Tracheal epithelial cell (primary cell): ENCODE results near the gene GGPS1. TPM values are rescaled to one million over a fixed set of nuclear protein-coding genes. Genes with fewer than 3 reads are reported as not detected.

Experiments
- total RNA-seq: library from RNA; depleted of rRNA; stranded (reverse); fragments of >200 nt; gene quantifications from 2 replicates; pipeline ENCODE4 v1.2.1, GENCODE V29; 2014

The GGPS1 gene
- 19.8 and 33.2 TPM in 2 replicates for total RNA-seq

DNA sequence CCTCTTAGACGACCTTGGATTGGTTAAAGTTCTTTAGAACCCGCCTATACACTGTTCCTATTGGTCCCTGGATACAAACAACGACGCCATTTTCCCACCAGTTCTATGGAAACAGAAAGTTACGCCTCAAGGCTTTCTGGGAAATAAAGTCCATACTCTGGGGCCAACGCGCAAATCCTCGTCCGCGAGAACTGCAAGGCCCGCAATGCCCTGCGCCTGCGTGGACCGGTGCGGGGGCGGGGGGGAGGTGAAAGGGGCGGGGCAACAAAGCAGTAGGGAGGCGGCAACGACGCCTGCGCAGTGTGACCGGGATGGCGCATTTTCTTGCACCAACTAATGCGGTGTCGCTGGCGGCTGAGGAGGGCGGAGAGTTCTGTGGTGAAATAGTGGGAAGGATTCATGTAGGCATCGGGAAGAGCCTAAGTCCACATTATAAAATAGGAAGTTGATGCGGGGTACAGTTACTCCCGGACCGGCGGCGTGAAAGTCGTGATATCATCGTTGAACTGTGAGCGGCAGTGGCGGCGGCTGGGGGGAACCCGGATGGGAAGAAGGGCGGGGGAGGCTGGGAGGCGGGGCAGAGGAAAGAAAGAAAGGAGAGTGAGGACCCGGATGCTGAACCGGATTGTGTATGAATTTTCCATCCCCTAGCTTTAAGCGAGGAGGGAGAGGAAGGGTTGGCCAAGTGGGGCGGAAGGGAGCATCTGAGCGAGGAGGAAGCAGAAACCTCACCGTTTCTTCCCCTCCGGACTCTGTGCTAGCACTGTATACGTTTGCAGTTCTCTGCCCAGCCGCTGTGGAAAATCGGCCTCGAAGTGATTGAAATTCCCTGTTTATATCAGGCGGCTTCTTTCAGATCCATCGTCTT lies at the start of gene GGPS1:
TSS of gene GGPS1 (plus strand) at position 300 of the 868 bp plus-strand sequence. CDS start 6,695 bp downstream, outside the sequence.

DNA sequence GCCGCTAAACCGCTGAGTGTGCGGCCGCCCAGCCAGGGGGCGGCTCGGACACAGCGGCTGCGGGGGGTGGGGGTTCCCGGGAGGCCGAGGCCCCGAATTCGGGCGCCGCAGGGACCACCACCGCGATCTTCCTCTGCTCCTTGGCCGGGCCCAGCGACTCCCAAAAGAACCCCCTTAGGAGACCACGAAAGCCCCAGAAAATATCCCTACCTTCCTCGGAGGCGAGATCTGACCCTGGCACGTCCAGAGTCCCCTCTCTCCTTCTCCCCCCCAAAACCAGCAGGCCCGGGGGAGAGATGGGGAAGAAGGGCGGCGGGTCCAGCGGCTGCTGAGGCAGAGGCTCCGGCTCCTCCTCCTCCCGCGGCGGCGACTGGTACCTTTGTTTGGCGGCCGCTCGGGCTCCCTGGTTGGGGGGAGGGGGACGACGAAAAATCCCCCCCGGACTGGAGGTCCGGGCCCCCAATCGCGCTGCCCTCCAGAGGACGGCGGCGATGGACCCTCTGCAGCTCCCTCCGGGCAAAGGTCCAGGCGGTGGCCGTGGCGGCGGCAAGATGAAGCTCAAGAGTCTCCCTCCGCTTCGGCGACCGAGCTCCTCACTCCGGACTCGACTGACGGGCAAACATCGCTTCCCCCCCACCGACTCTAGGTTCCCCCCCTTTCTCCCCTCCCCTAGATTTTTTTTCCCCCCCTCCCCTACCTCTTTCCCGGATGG lies 655 bp upstream of the GGPS1 start, which contains the start of gene ARID4B:
TSS of gene ARID4B (minus strand) at position 621 of the 712 bp plus-strand sequence. CDS start 1,260 bp downstream, outside the sequence.

DNA sequence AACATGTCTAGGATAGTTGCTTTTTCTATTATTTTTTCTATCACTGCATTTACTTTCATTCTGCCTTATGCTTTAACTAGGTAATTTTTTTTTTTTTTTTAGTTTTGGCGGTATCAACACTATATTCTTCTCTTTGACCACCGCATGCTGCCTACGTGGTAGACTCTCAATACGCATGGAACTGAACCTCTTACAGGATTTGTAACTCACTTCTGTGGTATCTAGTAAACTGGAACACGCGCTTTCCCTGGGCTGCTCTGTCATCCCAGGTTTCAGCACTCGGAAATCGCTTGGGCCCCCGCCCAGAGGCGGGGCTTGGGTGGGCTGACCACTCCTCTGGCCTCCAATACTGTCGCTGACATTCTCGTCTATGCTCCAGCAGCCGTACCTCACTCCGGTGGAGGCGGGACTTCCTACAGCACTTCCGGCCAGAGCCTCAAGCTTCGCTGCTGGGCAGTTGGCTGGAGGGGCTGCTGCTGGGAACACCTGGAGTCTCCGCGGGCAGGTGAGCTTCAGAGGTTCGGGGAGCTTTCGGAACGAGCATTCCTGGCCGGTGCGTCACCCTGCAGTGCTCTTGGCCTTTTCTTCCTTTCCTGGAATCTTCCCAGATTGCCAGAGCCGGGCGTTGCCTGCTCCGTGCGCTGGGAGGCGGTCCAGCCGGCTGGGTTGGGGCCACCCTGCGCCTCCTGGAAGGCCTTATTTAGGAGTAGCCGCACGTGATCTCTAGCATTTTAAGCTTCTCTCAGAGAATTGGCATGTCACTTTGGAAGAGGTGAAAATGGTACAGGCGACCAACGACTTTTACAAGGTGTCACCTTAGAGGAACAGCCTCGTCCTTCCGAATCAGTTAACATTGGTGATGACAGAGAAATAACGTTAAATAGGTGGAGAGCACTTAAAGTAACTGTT lies 38.9 kb downstream of the GGPS1 start, which contains the start of gene TBCE:
TSS of gene TBCE (plus strand) at position 428 of the 909 bp plus-strand sequence. CDS start 12,623 bp downstream, outside the sequence.

Other genes with a start within 250 kb of the GGPS1 start
- 83.9 and 159 TPM in 2 replicates for gene TOMM20, start 199.7 kb upstream of the GGPS1 start, total RNA-seq
- gene RBM34, start 167.3 kb upstream of the GGPS1 start, total RNA-seq = 74.2 and 83.3 TPM in 2 replicates
- 14.9 and 18.8 TPM in 2 replicates for gene ARID4B, start 391 bp upstream of the GGPS1 start, total RNA-seq
- gene TBCE, start 38.9 kb downstream of the GGPS1 start, total RNA-seq = 17.9 and 26.3 TPM in 2 replicates
- 51.4 and 70.6 TPM in 2 replicates for gene B3GALNT2, start 175.9 kb downstream of the GGPS1 start, total RNA-seq